SIG-M5 (cell line): ENCODE measurements around the gene SVOPL.

ENCODE experiments used
- DNase-seq: peaks from one replicate; lab custom pipeline; 2025; lab: John Stamatoyannopoulos, UW

Gene SVOPL

DNA sequence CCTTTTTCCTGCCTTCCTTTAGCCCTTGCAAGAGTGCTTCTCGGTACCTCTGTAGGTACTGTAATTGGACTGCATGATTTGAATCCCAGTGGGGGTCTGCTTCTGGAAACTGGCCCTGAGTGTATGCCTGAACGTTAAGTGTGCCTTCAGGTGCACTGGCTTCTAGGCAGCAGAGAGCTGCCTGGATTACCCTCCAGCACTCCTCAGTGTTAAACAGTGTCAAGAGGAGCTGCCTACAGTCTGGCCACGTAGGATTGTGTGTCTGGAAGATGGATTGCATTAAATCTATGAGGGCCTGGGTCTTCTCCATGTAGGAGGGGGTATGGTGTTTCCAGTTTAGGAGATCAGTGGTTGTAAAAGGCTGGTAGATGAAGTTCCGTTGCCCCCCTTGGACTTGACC is 137.4 kb downstream of the SVOPL start:
- no peak for DNase-seq

DNA sequence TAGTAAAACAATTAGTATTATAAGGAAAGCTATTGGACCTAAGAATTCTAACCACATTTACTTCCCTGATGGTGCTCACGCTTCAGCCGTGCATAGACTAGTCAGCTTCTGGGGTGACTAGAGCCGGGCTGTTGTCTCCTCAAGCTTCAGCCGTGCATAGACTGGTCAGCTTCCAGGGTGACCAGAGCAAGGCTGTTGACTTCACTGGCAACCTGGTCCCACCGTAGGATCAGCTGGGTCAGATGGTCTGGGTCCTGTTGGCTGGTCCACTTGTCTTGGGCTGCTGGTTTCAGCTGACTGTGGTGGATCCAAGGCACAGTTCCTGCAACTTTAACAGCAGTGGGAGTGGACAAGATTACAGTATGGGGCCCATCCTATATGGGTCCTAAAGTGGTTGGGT is 141.7 kb downstream of the SVOPL start:
- DNase-seq = no peak

DNA sequence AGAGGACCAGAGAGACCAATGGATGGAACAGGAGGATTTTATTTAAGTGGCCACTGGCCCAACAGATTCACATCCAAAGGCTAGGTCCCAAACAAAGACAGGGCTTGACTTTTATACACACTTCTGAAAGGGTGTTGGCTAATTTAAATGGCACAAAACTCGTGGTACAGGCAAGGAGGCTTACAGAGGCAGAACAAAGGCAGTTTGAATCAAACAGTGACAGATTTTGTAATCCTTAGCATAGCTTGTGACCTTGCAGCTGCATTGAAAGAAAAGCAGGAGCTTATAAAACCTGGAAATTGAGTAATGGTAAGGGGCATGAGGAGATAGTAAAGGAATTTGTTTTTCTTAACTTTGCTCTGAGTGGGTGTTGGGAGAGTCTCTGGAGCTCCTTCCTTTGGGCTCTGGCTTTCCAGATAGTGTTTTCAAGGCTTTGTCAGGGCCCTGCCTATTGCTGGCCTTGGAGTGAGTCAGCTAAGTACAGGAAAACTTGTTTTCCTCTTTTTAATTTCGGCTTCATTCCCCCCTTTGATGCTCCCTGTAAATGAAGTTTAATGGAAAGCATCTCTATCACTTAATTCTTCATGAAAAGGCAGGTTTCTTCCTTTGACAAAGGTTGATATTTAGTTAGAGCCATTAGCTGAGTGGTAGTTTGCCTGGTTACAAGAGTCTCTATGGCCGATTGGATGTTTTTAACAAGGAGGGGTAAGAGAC is 144.2 kb downstream of the SVOPL start:
- DNase-seq = no peak

DNA sequence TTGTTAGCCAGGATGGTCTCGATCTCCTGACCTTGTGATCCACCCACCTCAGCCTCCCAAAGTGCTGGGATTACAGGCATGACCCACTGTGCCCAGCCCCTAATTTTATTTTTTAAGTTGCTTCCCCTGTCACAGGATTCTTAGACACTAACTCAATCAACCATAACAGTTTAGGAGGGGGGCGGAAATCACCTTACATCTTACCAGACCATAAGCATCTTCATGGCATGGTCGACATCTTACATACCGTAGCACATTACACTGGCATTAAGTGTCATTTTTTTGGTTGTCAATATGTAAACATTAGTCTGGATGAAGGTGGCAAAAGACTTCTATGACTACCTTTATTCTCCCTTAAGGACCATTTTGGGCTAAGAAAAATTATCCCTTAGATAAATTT is 145.5 kb downstream of the SVOPL start:
- DNase-seq = no peak

DNA sequence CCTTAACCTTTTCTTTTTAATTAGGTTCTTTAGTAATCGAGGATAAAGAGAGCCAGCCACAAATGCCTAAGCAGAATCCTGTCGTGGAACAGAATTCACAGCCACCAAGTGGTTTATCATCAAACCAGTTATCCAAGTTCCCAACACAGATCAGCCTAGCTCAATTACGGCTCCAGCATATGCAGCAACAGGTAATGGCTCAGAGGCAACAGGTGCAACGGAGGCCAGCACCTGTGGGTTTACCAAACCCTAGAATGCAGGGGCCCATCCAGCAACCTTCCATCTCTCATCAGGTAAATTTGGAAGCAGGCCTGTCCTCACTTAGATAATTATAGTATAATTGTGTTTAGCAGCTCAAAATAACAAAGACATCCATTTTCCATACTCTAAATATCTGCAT is 146.5 kb downstream of the SVOPL start:
- DNase-seq = no peak

DNA sequence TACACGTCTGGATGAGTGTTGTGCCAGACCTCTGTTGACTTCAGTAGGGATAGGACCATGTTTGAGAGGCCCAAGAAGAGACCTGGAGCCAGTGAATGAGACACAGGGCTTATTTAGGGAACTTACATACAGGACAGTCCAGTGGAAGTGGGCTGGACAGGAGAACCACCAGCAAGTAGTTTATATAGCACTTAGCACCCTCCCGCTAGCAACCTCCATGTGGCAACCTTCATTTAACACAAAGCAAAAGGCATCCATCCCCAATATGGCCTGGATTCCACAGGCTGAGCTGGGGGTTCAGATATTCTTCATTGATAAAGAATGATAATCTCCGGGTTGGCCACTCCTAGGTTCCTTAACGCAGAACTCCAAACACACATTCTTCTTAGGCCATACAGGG is 147.4 kb downstream of the SVOPL start:
- no peak for DNase-seq

DNA sequence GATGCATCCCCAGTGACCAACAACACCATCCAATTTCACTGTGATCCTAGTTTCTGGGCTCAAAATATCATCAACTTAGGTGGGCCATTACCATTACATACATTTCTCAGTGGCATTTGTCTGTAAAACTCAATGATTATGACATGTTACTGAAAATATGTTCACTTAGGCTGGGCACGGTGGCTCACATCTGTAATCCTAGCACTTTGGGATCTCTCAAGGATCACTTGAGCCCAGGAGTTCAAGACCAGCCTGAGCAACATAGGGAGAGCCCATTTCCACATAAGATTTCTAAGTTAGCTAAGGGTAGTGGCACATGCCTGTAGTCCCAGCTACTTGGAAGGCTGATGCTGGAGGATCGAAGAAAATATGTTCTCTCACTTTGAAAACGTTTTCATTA is 150.1 kb downstream of the SVOPL start:
- no peak for DNase-seq

DNA sequence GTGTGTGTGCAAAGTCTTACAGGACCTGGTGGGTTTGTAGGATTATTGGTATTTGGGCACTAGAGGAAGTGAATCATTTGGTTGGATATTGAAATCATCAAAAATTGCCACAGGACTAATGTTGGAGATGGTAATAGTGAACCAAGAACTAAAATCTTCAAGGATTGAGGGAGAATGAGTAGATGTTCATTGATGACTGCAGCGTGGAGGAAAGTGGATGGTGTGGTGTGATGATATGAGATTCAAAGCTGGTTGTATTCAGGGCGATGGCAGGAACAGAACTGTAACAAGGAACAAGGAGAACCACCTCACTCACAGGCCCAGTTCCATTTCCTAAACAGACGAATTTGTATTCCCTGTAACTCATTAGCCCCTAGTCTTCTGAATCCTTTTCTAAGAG is 150.8 kb downstream of the SVOPL start:
- DNase-seq = no peak

DNA sequence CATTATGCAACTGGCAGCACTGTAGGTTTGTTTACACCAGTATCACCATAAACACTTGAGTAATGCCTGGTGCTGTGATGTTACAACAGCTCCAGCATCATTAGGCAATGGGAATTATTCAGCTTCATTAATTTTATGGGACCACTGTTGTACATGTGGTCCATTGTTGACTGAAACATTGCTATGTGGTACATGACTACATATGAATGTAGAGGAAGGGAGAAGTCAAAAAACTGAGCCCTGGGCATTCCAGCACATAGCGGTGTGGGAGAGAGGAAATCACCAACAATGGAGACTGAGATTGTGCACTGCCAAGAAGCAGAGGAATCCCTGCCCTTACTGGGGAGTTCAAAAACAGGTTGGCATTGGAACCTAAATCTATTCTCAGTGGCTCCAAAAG is 152.1 kb downstream of the SVOPL start:
- no peak for DNase-seq

DNA sequence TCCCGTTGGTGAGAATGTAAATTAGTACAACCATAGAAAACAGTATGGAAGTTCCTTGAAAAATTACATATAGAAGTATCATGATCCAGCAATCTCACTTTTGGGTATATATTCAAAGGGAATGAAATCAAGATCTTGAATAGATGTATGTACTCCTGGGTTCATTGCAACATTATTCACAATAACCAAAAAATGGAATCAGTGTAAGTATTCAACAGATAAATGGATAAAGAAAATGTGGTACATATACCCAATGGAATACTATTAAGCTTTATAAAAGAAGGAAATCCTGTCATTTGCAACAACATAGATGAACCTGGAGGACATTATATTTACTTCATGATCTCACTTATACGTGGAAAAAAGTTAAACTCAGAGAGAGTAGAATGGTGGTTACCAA is 154.3 kb downstream of the SVOPL start:
- DNase-seq = no peak

DNA sequence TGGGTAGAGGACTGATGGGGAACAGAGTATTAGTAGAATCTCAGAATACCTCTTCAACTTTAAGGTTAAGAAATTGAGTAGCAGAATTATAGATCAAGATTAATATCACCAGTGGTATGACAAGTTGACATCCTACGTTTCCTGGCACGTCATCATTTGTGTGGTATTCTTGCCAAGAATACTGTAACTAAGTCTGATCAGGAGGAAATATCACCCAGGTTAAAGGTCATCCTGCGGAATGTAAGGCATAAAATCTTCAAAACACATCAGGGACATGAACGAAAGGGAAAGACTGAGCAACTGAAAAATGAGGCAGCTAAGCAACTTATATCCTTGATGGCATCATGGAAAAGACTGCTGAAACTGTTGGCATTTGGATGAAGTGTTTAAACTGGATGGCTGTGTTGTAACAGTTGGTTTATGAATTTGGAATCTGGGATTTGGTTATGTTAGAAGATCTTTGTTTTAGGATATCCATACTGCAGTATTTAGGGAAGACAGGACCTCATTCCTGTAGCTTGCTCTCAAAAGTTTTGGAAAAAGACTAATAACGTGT is 155.0 kb downstream of the SVOPL start:
- no peak for DNase-seq

DNA sequence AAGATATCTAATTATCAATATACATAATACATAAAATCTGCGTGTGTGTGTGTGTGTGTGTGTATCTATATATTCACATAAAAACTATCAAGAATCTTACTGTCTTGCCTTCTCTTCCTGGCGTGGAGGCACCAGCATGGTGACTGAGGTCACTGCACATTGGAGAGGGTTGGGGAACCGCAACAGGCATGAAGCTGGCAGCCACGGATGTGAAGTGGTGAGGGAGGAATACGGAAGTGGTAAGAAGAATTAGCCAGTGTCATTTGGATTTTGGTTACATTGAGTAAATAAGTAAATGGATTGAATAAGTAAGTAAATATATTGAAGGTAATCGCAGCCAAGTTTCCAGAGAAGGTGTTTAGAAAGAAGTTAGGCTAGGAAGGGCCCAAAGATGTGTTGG is 156.0 kb downstream of the SVOPL start:
- no peak for DNase-seq
